Measurements from ENCODE around the gene TOR4A. TPM values are rescaled to one million over a fixed set of nuclear protein-coding genes. Genes with fewer than 3 reads are reported as not detected.
A peak's percentile ranks its signal among the peaks of the same experiment; 100 is the strongest.

TOR4A gene
- total and polyA plus RNA-seq, 9 of the 15 experiments (the other 6 are each of a cell fraction or from before 2014, with no cell fraction given): 3.9 to 49.2 (median 8.8) TPM

GRCh38 chr9:137240841-137241489 lies 36.6 kb upstream of the TOR4A start, which contains the start of gene TUBB4B (continued):
- 0 out of 2 replicates have a peak, but pooled peaks have one; percentile 38 for TF ChIP-seq HMGXB4 (CRISPR knock-in tag; IDR thresholded peaks at IDR 0.05)
- TF ChIP-seq, protein P1, sequence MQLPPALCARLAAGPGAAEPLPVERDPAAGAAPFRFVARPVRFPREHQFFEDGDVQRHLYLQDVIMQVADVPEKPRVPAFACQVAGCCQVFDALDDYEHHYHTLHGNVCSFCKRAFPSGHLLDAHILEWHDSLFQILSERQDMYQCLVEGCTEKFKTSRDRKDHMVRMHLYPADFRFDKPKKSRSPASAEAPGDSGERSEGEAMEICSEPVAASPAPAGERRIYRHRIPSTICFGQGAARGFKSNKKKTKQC (CRISPR knock-in tag; IDR thresholded peaks at IDR 0.05): peak; percentile 79
- peak; percentile 94 for TF ChIP-seq CXXC5 (CRISPR knock-in tag; IDR thresholded peaks at IDR 0.05)
- peak; percentile 99 for TF ChIP-seq ASH1L (IDR thresholded peaks at IDR 0.05; ENCODE audit: borderline replicate concordance, low read depth, partially characterized antibody)
- peak in 1 of 2 experiments; percentile 8; a peak in 1 of 4 replicates for TF ChIP-seq BCLAF1 (IDR thresholded peaks at IDR 0.05; ENCODE audit: borderline replicate concordance in 1 of 2, control insufficient read depth in 1 of 2, low read depth in 2 of 2, low read length in 1 of 2)
- TF ChIP-seq MYC (IDR thresholded peaks at IDR 0.05; ENCODE audit: low read depth, low read length): peak; percentile 59
- no peak for TF ChIP-seq MYC (CRISPR knock-in tag; IDR thresholded peaks at IDR 0.05; ENCODE audit: borderline replicate concordance, low read depth)
- TF ChIP-seq E2F3 (CRISPR knock-in tag; IDR thresholded peaks at IDR 0.05): peak; percentile 59; the same call in 1 of the 2 replicates
- TF ChIP-seq NFATC3 (IDR thresholded peaks at IDR 0.05): no peak
- TF ChIP-seq ZC3H11A (IDR thresholded peaks at IDR 0.05; ENCODE audit: low read depth, low read length): 0 out of 2 replicates have a peak, but pooled peaks have one; percentile 17
- TF ChIP-seq HNRNPK (IDR thresholded peaks at IDR 0.05; ENCODE audit: low read depth, low read length, poor library complexity, severe bottlenecking): no peak
- no peak for TF ChIP-seq HNRNPH1 (optimal IDR thresholded peaks at IDR 0.05; ENCODE audit: low read depth, low read length)
- TF ChIP-seq, protein P2, sequence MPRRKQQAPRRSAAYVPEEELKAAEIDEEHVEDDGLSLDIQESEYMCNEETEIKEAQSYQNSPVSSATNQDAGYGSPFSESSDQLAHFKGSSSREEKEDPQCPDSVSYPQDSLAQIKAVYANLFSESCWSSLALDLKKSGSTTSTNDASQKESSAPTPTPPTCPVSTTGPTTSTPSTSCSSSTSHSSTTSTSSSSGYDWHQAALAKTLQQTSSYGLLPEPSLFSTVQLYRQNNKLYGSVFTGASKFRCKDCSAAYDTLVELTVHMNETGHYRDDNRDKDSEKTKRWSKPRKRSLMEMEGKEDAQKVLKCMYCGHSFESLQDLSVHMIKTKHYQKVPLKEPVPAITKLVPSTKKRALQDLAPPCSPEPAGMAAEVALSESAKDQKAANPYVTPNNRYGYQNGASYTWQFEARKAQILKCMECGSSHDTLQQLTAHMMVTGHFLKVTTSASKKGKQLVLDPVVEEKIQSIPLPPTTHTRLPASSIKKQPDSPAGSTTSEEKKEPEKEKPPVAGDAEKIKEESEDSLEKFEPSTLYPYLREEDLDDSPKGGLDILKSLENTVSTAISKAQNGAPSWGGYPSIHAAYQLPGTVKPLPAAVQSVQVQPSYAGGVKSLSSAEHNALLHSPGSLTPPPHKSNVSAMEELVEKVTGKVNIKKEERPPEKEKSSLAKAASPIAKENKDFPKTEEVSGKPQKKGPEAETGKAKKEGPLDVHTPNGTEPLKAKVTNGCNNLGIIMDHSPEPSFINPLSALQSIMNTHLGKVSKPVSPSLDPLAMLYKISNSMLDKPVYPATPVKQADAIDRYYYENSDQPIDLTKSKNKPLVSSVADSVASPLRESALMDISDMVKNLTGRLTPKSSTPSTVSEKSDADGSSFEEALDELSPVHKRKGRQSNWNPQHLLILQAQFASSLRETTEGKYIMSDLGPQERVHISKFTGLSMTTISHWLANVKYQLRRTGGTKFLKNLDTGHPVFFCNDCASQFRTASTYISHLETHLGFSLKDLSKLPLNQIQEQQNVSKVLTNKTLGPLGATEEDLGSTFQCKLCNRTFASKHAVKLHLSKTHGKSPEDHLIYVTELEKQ (CRISPR knock-in tag; IDR thresholded peaks at IDR 0.05): no peak
- peak; percentile 76; the same call in 1 of the 2 replicates for TF ChIP-seq NR2C2 (CRISPR knock-in tag; IDR thresholded peaks at IDR 0.05)
- peak; percentile 43; the same call in 1 of the 2 replicates for TF ChIP-seq NR2C2 (tag; IDR thresholded peaks at IDR 0.05)
- peak; percentile 94 for TF ChIP-seq SP2 (IDR thresholded peaks at IDR 0.05; ENCODE audit: extremely low read depth, low read depth, low read length, poor library complexity, severe bottlenecking)
- peak; percentile 93; the same call in 1 of the 2 replicates for TF ChIP-seq POLR2AphosphoS2 (IDR thresholded peaks at IDR 0.05; ENCODE audit: low read length)
- TF ChIP-seq MCM5 (IDR thresholded peaks at IDR 0.05; ENCODE audit: low read depth): no peak
